ENCODE results near the gene HTRA2. TPM values are rescaled to one million over a fixed set of nuclear protein-coding genes. Genes with fewer than 3 reads are reported as not detected.

The HTRA2 gene
- total and polyA plus RNA-seq, 9 of the 15 experiments (the other 6 are each of a cell fraction or from before 2014, with no cell fraction given) = 54.2 to 71.2 (median 65.8) TPM

DNA sequence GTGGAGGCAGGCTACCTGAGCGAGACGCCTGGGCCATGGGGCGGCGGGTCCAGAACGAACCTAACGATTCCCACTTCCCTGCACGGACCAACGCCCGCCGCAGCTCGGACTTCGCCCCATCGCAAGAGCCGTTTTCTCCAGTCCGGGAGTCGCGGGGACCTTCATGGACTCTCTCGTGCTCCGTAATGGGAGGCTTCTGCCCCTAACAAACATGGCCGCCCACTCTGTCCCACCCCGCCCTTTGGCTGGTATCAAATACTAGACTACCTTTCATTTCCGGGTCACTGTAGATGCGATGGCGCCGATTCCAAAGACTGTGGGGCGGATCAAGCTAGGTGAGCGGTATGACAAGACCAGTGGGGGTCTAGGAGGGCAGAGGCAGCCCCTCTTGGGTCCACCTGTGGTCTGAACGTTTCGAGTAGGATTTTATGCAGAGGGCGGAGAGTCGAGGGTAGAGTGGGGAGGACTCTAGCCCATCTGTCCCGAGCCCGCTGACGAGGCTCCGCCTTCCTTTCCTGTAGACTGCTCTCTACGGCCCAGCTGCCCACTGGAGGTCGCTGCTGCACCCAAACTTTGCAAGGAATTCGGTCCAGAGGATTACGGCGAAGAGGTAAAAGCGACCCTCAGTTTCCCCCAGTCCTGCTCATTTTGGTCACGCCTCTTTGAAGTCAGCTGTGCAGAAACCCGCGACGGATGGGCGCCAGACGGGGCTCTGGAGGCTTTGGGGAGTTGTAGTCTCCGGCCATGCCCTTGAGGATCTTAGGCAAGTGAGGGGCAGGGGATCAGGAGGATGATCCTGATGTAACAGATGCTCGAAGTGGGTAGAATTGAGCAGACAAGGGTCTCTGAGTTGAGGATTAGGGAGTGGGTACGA, 46.7 kb upstream of the HTRA2 start, which contains the start of the genes CCDC142 and TTC31 (continued):
- 0 out of 2 replicates have a peak, but pooled peaks have one; percentile 3 for TF ChIP-seq ZBTB12 (CRISPR knock-in tag; IDR thresholded peaks at IDR 0.05)
- no peak; the same call in 1 of the 2 replicates for TF ChIP-seq ZBTB1 (CRISPR knock-in tag; IDR thresholded peaks at IDR 0.05; ENCODE audit: borderline replicate concordance, low read depth)
- TF ChIP-seq SP1 (CRISPR knock-in tag; IDR thresholded peaks at IDR 0.05) = peak; percentile 76
- TF ChIP-seq TOE1 (IDR thresholded peaks at IDR 0.05; ENCODE audit: borderline replicate concordance) = peak; percentile 83
- no peak for TF ChIP-seq TOE1 (CRISPR knock-in tag; IDR thresholded peaks at IDR 0.05; ENCODE audit: borderline replicate concordance, low read depth)
- no peak for TF ChIP-seq CEBPG (CRISPR knock-in tag; IDR thresholded peaks at IDR 0.05)
- TF ChIP-seq CEBPG (tag; conservative IDR thresholded peaks at IDR 0.05 in 1 of 2, IDR thresholded peaks at IDR 0.05 in 1 of 2) = no peak
- TF ChIP-seq ZNF589 (CRISPR knock-in tag; IDR thresholded peaks at IDR 0.05; ENCODE audit: low read depth) = peak; percentile 58; the same call in 1 of the 2 replicates
- TF ChIP-seq BRF1 (IDR thresholded peaks at IDR 0.05; ENCODE audit: borderline replicate concordance, extremely low read depth, insufficient read length) = no peak
- peak; percentile 27 to 58; a peak in 1 of 4 replicates for TF ChIP-seq TEAD1 (CRISPR knock-in tag; IDR thresholded peaks at IDR 0.05)
- TF ChIP-seq SIN3B (IDR thresholded peaks at IDR 0.05; ENCODE audit: low read depth) = peak; percentile 97
- TF ChIP-seq DPF2 (IDR thresholded peaks at IDR 0.05) = peak; percentile 27; the same call in 1 of the 2 replicates
- TF ChIP-seq E2F8 (IDR thresholded peaks at IDR 0.05; ENCODE audit: low read depth, partially characterized antibody) = peak; percentile 87
- TF ChIP-seq NR1H2 (CRISPR knock-in tag; IDR thresholded peaks at IDR 0.05) = 0 out of 2 replicates have a peak, but pooled peaks have one; percentile 11
- TF ChIP-seq HSF4 (CRISPR knock-in tag; IDR thresholded peaks at IDR 0.05; ENCODE audit: borderline replicate concordance) = no peak

Measured in K562 (cell line).